IPS-NIHi7 (cell line): ENCODE measurements around the gene PACRG.

Experiments used
- DNase-seq: peaks from one replicate; pipeline ENCODE4 v3.0.0; 2012; ENCODE audit warnings: mixed read lengths; ENCODE audit errors: extremely low spot score

The PACRG gene

DNA sequence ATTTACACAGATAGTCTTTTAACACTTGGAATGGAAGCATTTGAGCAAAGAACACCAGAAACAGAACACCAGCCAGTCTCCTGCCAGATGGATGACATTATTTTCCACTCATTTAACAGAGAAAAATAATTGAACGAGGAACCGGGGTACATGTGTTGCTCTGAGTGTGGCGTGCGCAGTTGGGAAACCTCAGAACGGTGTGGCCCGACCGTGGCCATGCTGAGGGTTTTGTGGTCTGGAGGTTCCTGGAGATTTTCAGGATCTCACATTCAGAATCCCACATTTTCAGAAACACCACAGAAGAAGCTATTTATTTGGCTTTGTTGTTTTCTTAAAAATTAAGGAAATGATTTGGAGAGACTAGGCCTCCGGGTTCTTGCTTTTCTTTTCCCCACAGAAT is 559.9 kb downstream of the PACRG start:
- DNase-seq = no peak

- no peak for DNase-seq
Observed at GRCh38 chr6:163288066-163288465, 560.3 kb downstream of the PACRG start.

- DNase-seq = no peak
Observed at GRCh38 chr6:163288915-163289314, 561.1 kb downstream of the PACRG start.

DNA sequence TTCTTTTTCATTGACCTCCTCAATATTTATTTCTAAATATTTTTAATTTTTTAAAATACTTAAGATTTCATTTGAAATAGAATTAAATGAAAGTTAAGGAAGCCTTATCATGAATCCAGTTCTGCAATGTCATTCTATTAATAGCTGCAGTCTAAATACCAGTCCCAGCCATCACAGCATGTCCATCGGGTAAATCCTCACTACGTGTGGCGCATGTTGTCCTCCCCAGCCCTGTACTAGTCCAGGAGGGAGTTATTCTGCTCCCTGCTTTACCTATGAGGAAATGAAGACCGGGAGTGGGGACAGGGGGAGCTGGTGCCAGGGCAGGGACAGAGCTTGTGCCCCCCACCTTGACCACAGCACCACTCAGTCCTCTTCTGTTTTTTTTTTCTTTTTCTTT is 561.7 kb downstream of the PACRG start:
- DNase-seq = no peak

GRCh38 chr6:163290545-163291274 is 562.9 kb downstream of the PACRG start:
- no peak for DNase-seq

GRCh38 chr6:163291622-163292021 is 563.8 kb downstream of the PACRG start:
- no peak for DNase-seq

GRCh38 chr6:163293286-163293685 is 565.5 kb downstream of the PACRG start:
- DNase-seq = no peak

DNA sequence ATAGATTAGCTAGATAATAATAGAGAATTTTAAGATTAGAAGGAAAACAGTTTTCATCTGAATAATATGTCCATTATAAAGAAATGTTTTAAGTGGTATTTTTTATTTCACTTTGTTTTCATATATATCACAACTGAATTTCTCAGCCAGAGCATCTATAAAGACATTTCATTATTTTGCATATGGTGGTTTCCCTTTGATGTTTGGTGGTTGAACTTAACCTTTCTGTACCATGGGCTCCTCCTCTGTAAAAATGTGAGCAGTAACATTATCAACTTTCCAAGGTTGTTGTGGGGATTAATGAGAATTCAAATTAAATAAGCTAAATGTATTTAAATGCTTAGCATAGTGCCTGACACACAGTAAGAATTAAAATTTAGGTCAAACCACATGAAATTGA is 567.0 kb downstream of the PACRG start:
- no peak for DNase-seq

DNA sequence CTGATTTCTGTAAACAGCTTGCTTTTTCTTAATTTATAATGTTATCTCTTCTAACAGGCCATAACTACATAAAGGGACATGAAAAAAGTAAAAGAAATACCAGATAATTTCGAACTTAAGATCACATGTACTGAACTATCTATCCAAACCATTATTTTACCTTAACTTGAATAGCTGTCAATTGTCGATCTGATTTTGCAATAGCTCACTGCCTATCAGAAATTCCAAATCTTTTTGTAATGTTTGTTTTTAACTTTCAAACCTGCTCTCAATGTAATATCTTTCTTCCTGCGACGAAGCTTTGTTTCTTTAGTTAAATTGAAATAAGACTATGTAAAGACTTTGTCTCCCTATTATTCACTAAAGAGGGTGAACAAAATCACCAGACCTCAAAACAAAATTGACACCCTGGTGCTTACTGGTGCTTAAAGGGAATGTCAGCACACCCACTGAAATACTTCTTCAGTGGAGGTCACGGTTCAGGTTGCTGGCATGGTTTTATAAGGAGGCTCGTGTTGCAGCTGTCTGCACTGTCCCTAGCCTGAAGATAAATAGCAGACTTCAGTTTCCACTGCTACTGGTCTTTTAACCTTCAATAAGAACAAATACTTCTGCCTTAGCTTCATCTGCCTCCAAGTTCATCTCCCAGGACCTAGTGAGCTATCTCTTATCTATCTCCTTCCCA is 569.2 kb downstream of the PACRG start:
- DNase-seq = no peak

DNA sequence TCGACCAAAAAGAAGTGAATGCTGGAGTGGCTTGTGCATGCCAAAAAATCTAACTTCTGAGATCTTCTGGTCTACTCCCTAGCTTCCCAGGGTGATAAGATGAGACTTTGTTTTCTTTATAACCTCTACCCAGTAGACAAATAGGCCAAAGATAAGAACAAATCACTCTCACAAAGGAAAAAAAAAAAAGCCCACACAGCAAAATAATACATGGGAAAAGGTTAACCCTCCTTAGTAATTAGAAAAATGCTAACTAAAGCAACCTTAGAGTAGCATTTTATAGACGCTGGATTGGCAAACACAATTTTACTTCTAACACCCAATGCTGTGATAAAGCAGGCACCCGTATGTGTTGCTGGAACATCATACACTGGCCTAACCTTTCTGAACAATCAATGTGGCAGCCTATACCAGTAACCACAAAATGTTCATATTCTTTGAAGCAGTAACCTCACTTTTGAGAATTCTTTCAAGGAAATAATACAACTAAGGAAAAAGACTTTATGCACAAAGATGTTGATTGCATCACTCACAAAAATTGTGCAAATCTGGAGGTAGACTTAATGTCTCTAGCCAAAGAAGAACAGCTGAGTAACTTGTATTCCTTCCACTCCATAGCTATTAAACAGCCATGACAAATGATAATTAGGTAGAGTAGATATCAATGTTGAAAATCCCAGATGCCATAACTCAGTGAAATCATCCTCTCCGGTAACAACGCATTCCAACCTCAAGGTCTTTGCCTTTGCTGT is 570.5 kb downstream of the PACRG start:
- DNase-seq = no peak

DNA sequence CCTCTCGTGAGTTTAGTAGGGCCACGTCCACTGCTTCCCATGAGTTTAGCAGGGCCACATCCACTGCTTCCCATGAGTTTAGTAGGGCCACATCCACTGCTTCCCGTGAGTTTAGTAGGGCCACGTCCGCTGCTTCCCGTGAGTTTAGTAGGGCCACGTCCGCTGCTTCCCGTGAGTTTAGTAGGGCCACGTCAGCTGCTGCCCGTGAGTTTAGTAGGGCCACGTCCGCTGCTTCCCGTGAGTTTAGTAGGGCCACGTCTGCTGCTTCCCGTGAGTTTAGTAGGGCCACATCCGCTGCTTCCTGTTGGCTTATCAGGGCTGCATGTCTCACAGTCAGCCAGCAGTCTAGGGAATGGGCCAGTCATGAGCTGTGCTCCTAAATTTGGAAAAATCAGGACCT is 573.1 kb downstream of the PACRG start:
- no peak for DNase-seq

GRCh38 chr6:163301726-163302635 is 574.2 kb downstream of the PACRG start:
- no peak for DNase-seq

- no peak for DNase-seq
Observed at GRCh38 chr6:163302747-163303146, 575.0 kb downstream of the PACRG start.

DNA sequence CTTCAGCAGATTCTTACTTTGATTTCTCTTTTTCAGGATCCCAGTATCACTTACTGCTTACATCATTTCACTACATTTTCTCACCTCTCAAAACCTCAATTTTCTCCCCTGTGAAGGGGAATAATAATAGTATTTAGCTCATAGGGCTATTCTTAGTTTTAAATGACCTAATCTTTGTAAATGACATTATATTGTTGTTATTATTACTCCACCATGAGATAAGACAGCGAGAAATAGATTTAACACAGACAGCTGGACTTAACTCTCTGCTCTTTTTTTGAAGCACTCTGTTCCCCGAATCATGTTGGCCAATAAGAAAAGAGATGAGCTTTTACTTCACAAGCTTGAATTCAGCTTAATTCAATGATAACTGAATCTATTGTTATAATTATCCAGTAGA is 578.2 kb downstream of the PACRG start:
- DNase-seq = no peak

DNA sequence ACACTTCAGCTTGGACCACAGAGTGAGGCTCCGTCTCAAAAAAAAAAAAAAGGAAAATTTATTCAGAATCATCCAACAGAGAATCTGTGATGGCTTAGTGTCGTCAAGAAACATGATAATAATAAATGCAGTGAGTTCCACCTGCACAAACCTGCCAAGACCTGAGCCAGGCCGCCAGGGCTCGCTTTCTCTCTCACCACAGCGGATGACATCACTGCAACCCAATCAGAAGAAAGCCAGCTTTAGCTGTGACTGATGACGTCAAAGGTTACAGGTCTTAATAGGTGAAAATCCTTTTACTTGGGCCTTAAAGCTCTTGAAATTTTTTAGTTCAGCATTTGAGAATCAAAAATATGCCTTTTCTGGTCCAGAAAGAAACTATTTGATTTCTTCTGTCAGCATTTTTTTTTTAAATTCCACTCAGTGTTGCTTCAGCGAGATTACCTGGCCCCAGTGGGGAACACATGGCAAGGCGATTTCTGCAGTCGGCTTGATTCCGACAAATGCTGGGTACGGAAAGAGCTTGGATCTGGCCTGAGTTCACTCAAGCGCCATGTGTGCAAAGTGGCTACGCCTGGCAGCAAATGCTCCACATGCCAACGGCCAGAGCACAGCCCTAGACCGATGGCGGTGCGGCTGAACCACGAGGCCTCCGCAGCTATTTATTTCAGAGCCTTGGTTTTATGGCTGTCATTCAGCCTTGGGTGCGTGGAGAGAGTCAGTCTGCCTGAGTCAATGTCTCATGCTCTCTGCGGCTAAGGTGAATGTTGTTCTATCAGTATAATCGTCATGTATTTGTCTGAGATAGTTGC is 581.1 kb downstream of the PACRG start:
- DNase-seq = no peak

GRCh38 chr6:163309491-163310026 is 581.8 kb downstream of the PACRG start:
- DNase-seq = no peak

DNA sequence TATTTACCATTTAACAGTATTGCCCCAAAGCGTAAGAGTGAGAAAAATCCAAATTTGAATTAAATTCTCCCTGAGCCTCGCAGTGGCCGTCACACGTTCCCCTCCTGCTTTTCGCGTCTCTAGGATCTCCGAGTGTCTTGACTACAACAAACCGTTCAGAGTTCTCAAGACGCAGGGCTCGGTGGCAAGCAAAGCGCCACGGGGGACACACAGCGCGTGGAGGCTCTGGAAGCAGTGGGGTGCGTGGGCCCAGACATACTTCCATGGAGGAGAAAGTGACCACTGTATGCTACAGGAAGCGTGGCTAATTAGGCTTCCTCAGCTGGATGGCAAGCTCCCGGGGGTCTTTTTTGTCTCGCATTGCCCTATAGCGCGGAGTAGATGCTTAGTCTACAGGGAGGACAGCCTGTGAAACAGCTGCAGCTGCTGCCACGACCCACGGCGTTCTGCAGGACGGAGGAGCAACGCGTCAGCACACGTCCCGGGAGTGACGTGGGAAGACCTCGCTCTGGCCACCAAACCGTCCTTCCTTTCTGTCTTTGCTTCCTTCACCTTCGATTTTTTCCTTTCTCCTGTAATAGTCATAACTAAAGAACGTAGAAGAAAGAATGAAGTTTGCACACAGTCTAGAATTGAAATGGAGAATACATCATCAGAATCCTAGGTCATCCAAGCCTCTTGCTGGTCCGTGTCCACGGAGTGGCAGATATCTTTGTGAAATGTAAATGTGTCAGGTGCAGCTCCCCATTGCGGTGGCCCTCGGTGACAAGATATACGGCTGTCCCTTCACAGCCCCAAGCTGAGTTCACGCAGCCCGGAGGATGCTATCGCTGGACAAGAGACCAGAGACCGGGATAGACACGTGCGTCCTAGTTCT is 582.6 kb downstream of the PACRG start:
- DNase-seq = no peak

GRCh38 chr6:163310973-163311383 is 583.2 kb downstream of the PACRG start:
- DNase-seq = no peak

GRCh38 chr6:163311830-163312229 is 584.1 kb downstream of the PACRG start:
- no peak for DNase-seq

DNA sequence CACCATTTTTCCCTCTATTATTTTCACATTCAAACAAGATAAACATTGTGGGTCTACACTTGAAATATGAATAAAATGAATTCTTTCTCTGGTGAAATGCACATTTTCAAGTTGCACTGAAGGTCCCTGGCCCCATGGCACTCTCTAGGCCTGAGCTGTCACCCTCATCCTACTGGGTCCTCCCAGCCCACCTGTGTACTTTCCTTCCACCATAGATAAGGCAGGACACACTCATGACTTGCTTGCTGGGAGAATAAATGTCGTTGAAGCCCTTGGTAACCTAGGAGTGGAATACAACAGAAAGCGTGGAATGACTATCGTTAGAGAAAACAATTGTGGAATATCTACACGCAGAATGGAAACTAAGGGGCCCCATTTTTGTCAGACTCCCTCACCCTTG is 585.8 kb downstream of the PACRG start:
- no peak for DNase-seq
